GM12878 (cell line): ENCODE data around the gene GTF2H1. TPM values are rescaled to one million over a fixed set of nuclear protein-coding genes. Genes with fewer than 3 reads are reported as not detected.

Source experiments
- ATAC-seq: fragments of 200-7000 bp; cut with Tn5 transposase; 3 replicates; pipeline ENCODE4 v1.9.1; 2020; ENCODE audit warnings: mild to moderate bottlenecking, moderate library complexity
- BruUV-seq: library from RNA; stranded (reverse); fragments of 400-500 nt; replicated peaks from 2 replicates; lab custom pipeline; 2021; lab: Mats Ljungman, UMichigan
- CTCF ChIA-PET: fragments of 300-600 bp; sonication (Branson Sonifier 250); formaldehyde crosslinking; extraction: SDS; loops from one replicate; lab custom pipeline; 2021; ENCODE audit warnings: inconsistent platforms; lab: Yijun Ruan, JAX
- POLR2A ChIA-PET: fragments of 350-600 bp; formaldehyde crosslinking; extraction: SDS; loops from one replicate; lab custom pipeline; 2021; ENCODE audit warnings: inconsistent platforms; lab: Charles Lee
- RAD21 ChIA-PET: fragments of 300-600 bp; sonication (Branson Sonifier 250); formaldehyde crosslinking; loops from one replicate; lab custom pipeline; 2023; ENCODE audit warnings: antibody characterized with exemption; ENCODE audit not compliant: unreplicated experiment; lab: Charles Lee
- SMC1A ChIA-PET: fragments of 300-600 bp; sonication (Branson Sonifier 250); formaldehyde crosslinking; loops from one replicate; lab custom pipeline; 2023; ENCODE audit not compliant: unreplicated experiment, uncharacterized antibody; lab: Charles Lee
- DNase-seq: peaks from one replicate; pipeline ENCODE4 v3.0.0-alpha.2; 2011; ENCODE audit warnings: low read depth, low spot score
- FAIRE-seq: peaks from 3 replicates; lab custom pipeline; 2011; peaks lifted over from hg19 to GRCh38; lab: Jason Lieb, UNC
- H2AFZ ChIP-seq: 2 replicates; pipeline ENCODE4 v1.6.0; 2011; ENCODE audit warnings: low read depth, low read length, control low read depth; ENCODE audit not compliant: control insufficient read depth
- H3K27ac ChIP-seq: 2 replicates; pipeline ENCODE4 v1.5.1; 2011; ENCODE audit warnings: control low read depth; ENCODE audit not compliant: control insufficient read depth, insufficient read depth
- H3K27me3 ChIP-seq, 2 experiments: replicated peaks in 1 of 2; 2 replicates each; pipeline versions ENCODE4 v1.6.0 to v1.6.1; 2011; ENCODE audit warnings: low read length in 1 of 2; ENCODE audit not compliant: control insufficient read depth in 2 of 2, insufficient read depth in 2 of 2
- H3K36me3 ChIP-seq, 2 experiments: 2 replicates each; pipeline ENCODE4 v1.5.1; 2011; ENCODE audit warnings: low read length in 1 of 2; ENCODE audit not compliant: control insufficient read depth in 2 of 2, insufficient read depth in 2 of 2
- H3K4me1 ChIP-seq: 2 replicates; pipeline ENCODE4 v1.6.1; 2011; ENCODE audit warnings: mild to moderate bottlenecking, low read length, moderate library complexity, mixed read lengths; ENCODE audit not compliant: control insufficient read depth, insufficient read depth
- H3K4me2 ChIP-seq: 2 replicates; pipeline ENCODE4 v1.6.0; 2011; ENCODE audit warnings: control low read depth; ENCODE audit not compliant: control insufficient read depth, insufficient read depth
- H3K4me3 ChIP-seq: fragments of 200-600 bp; sonication (generic); 2 replicates; pipeline ENCODE4 v1.5.1; 2016
- H3K79me2 ChIP-seq: 2 replicates; pipeline ENCODE4 v1.6.0; 2011; ENCODE audit warnings: low read length; ENCODE audit not compliant: control insufficient read depth, insufficient read depth
- H3K9ac ChIP-seq: 2 replicates; pipeline ENCODE4 v1.8.0; 2011; ENCODE audit warnings: low read length, control low read depth, mixed read lengths; ENCODE audit not compliant: control insufficient read depth, insufficient read depth
- H3K9me3 ChIP-seq: replicated peaks from 3 replicates; pipeline ENCODE4 v1.5.1; 2011; ENCODE audit warnings: mild to moderate bottlenecking, low read length; ENCODE audit not compliant: control insufficient read depth, insufficient read depth
- H4K20me1 ChIP-seq: 2 replicates; pipeline ENCODE4 v1.6.0; 2011; ENCODE audit not compliant: control insufficient read depth, insufficient read depth
- ATF7 ChIP-seq: fragments of 450-650 bp; IDR thresholded peaks from 2 replicates; pipeline ENCODE4 v1.6.1; 2016; ENCODE audit warnings: low read depth, mild to moderate bottlenecking
- BMI1 ChIP-seq: fragments of 450-650 bp; IDR thresholded peaks from 2 replicates; pipeline ENCODE4 v1.6.1; 2016; ENCODE audit warnings: mild to moderate bottlenecking, moderate library complexity, borderline replicate concordance
- CBX3 ChIP-seq: fragments of 200-600 bp; sonication (generic); IDR thresholded peaks from 2 replicates; pipeline ENCODE4 v1.6.1; 2016; ENCODE audit warnings: low read depth, borderline replicate concordance
- IRF3 ChIP-seq: fragments of 450-650 bp; IDR thresholded peaks from 2 replicates; pipeline ENCODE4 v1.6.1; 2014; ENCODE audit warnings: mild to moderate bottlenecking
- JUND ChIP-seq: IDR thresholded peaks from 2 replicates; pipeline ENCODE4 v1.6.1; 2012; ENCODE audit warnings: low read depth, mild to moderate bottlenecking, low read length, improper control_type of control experiment, moderate library complexity
- MLLT1 ChIP-seq: fragments of 450-650 bp; IDR thresholded peaks from 2 replicates; pipeline ENCODE4 v1.6.1; 2016; ENCODE audit warnings: mild to moderate bottlenecking
- NFYB ChIP-seq: IDR thresholded peaks from 2 replicates; pipeline ENCODE4 v1.6.1; 2011; ENCODE audit warnings: low read depth, mild to moderate bottlenecking, low read length, improper control_type of control experiment, moderate library complexity; ENCODE audit not compliant: insufficient read depth
- NR2F1 ChIP-seq: fragments of 450-650 bp; conservative IDR thresholded peaks from 2 replicates; pipeline ENCODE4 v1.6.1; 2017; ENCODE audit warnings: mild to moderate bottlenecking
- POLR2AphosphoS5 ChIP-seq: IDR thresholded peaks from 2 replicates; pipeline ENCODE4 v1.6.1; 2011; ENCODE audit warnings: mild to moderate bottlenecking, low read length, inconsistent platforms
- RB1 ChIP-seq: fragments of 450-650 bp; formaldehyde crosslinking; IDR thresholded peaks from 2 replicates; pipeline ENCODE4 v1.6.1; 2017; ENCODE audit warnings: mild to moderate bottlenecking, borderline replicate concordance
- RELA ChIP-seq: fragments of 450-650 bp; IDR thresholded peaks from 2 replicates; pipeline ENCODE4 v1.8.0; 2014; ENCODE audit warnings: borderline replicate concordance; ENCODE audit not compliant: partially characterized antibody
- RUNX3 ChIP-seq: IDR thresholded peaks from 2 replicates; pipeline ENCODE4 v1.6.1; 2012; ENCODE audit warnings: low read length, inconsistent platforms
- TCF3 ChIP-seq: IDR thresholded peaks from 2 replicates; pipeline ENCODE4 v1.6.1; 2012; ENCODE audit warnings: low read depth, mild to moderate bottlenecking, low read length, borderline replicate concordance; ENCODE audit not compliant: insufficient read depth
- ZBED1 ChIP-seq: IDR thresholded peaks from 2 replicates; pipeline ENCODE4 v1.6.1; 2016; ENCODE audit warnings: borderline replicate concordance
- ZNF274 ChIP-seq: IDR thresholded peaks from one replicate; pipeline ENCODE4 v1.8.0; 2011; ENCODE audit not compliant: insufficient read length, insufficient read depth
- ZNF622 ChIP-seq: fragments of 450-650 bp; IDR thresholded peaks from 2 replicates; pipeline ENCODE4 v1.6.1; 2017; ENCODE audit warnings: mild to moderate bottlenecking, inconsistent platforms
- ZNF687 ChIP-seq: fragments of 450-650 bp; IDR thresholded peaks from 2 replicates; pipeline ENCODE4 v1.6.1; 2017; ENCODE audit warnings: mild to moderate bottlenecking, moderate library complexity
- ZSCAN29 ChIP-seq: fragments of 450-650 bp; IDR thresholded peaks from 2 replicates; pipeline ENCODE4 v1.6.1; 2017; ENCODE audit warnings: mild to moderate bottlenecking, moderate library complexity
- ZZZ3 ChIP-seq: IDR thresholded peaks from 2 replicates; pipeline ENCODE4 v1.6.1; 2011; ENCODE audit warnings: low read depth; ENCODE audit not compliant: control insufficient read depth, insufficient read length
- WGBS: methylation state at CpG from one replicate; pipeline ENCODE4 v1.1.6; 2016; ENCODE audit warnings: low lambda C conversion rate; ENCODE audit not compliant: insufficient replicate concordance, insufficient coverage; ENCODE audit errors: missing lambda C conversion rate; 5-methylcytosine and 5-hydroxymethylcytosine counted together
- in situ Hi-C: fragments of 300-500 bp; cut with MboI; formaldehyde crosslinking; loops from 9 replicates; pipeline ENCODE4 v1.14.3; 2018; ENCODE audit warnings: mixed read lengths
- intact Hi-C: fragments of 100-400 bp; cut with micrococcal nuclease; formaldehyde crosslinking; loops from one replicate; pipeline ENCODE4 v1.14.2; 2022; ENCODE audit not compliant: unreplicated experiment
- polyA plus RNA-seq, 11 experiments: library from polyadenylated mRNA; depleted of rRNA in 4 of 11; unstranded in 6 of 11; stranded (reverse) in 5 of 11; fragments of >200 nt; fragmentation: Nextera tagmentation in 4 of 11; fragmentation: Illumina TruSeq in 1 of 11; extraction: Ambion mirVana in 4 of 11; extraction: Trizol in 1 of 11; gene quantifications; 1 replicate in 1 of 11; 2 replicates in 10 of 11; pipeline versions ENCODE4 v1.2.1 to v1.2.3, GENCODE V29; 2011 to 2016; ENCODE audit warnings: inconsistent platforms in 2 of 11, missing spikeins in 2 of 11, low read depth in 1 of 11
- total RNA-seq, 4 experiments: library from RNA; depleted of rRNA in 3 of 4; stranded (reverse); fragments of >200 nt in 3 of 4; fragmentation: Illumina TruSeq in 1 of 4; extraction: Trizol in 1 of 4; gene quantifications; 2 replicates each; pipeline versions ENCODE4 v1.2.1 to v1.2.3, GENCODE V29; 2013 to 2021

The GTF2H1 gene
- total and polyA plus RNA-seq, 10 of the 15 experiments (the other 5 are each of a cell fraction or from before 2014, with no cell fraction given), result 36.7 to 68.8 (median 46.6) TPM

- no peak for TF ChIP-seq BMI1
- no peak for TF ChIP-seq POLR2AphosphoS5
- no peak for TF ChIP-seq RUNX3
Observed at GRCh38 chr11:18366286-18366685, 43.9 kb downstream of the GTF2H1 start (continued).

- FAIRE-seq, result no peak
- RAD21 ChIA-PET, result no interaction called here
- BruUV-seq, result no TSS peak
- TF ChIP-seq ATF7 (no peak), ZZZ3 (no peak), RB1 (no peak), CBX3 (no peak), MLLT1 (no peak), TCF3 (no peak), IRF3 (no peak), ZBED1 (no peak), ZNF274 (no peak), JUND (no peak), NR2F1 (no peak), ZNF687 (no peak), RELA (no peak), ZSCAN29 (no peak), ZNF622 (no peak), NFYB (no peak)
Observed at GRCh38 chr11:18367431-18367830, 45.1 kb downstream of the GTF2H1 start.

More at GRCh38 chr11:18367431-18367830, 45.1 kb downstream of the GTF2H1 start:
- no peak overlapping the region for H3K4me2 ChIP-seq
- H3K27ac ChIP-seq, result no peak overlapping the region
- CTCF ChIA-PET, result interaction anchor here (0.5 to 1.3 kb wide), 2 partner anchors 9 to 124 kb away, joined by 3 to 4 read pairs; no protein-coding TSS in a partner anchor
- 100% methylated on average over 3 of the region's 3 CpGs for WGBS
- H3K4me3 ChIP-seq, result no peak overlapping the region
- in situ Hi-C loops (no loop called here), intact Hi-C loops (no loop called here)
- peaks cover 5 to 16% of the 10 kb centered on the region in 2 experiments; a peak in 3 of 4 replicates for H3K36me3 ChIP-seq
- SMC1A ChIA-PET, result interaction anchor here (1.1 to 1.4 kb wide), 2 partner anchors 9 to 13 kb away, joined by 3 to 4 read pairs; no protein-coding TSS in a partner anchor
- no peaks in the 10 kb centered on the region; the same call in 1 of the 2 replicates for H4K20me1 ChIP-seq
- DNase-seq, result no peak
- H3K9me3 ChIP-seq, result no peaks in the 10 kb centered on the region
- POLR2A ChIA-PET, result no interaction called here
- H3K27me3 ChIP-seq, result no peaks in the 10 kb centered on the region
- H3K4me1 ChIP-seq, result no peaks in the 10 kb centered on the region
- H3K9ac ChIP-seq, result no peak overlapping the region
- no peak for ATAC-seq
- H3K79me2 ChIP-seq, result no peaks in the 10 kb centered on the region
- H2AFZ ChIP-seq, result no peak overlapping the region
